ENCODE results near the gene SPACA5B.

GRCh38 chrX:48086082-48086481 is 44.3 kb upstream of the SPACA5B start:
- no peak for TF ChIP-seq POLR2A (IDR thresholded peaks at IDR 0.05; ENCODE audit: low read length)
- TF ChIP-seq GATA1 (IDR thresholded peaks at IDR 0.05; ENCODE audit: low read depth, low read length) = no peak

Measured in erythroblast (primary cell).